ENCODE measurements around the gene KAT8. TPM values are rescaled to one million over a fixed set of nuclear protein-coding genes. Genes with fewer than 3 reads are reported as not detected.
A peak's percentile ranks its signal among the peaks of the same experiment; 100 is the strongest.

The KAT8 gene
- total and polyA plus RNA-seq, 2 of the 13 experiments (the other 11 are each of a cell fraction or from before 2014, with no cell fraction given), result 79.0 to 84.2 TPM

DNA sequence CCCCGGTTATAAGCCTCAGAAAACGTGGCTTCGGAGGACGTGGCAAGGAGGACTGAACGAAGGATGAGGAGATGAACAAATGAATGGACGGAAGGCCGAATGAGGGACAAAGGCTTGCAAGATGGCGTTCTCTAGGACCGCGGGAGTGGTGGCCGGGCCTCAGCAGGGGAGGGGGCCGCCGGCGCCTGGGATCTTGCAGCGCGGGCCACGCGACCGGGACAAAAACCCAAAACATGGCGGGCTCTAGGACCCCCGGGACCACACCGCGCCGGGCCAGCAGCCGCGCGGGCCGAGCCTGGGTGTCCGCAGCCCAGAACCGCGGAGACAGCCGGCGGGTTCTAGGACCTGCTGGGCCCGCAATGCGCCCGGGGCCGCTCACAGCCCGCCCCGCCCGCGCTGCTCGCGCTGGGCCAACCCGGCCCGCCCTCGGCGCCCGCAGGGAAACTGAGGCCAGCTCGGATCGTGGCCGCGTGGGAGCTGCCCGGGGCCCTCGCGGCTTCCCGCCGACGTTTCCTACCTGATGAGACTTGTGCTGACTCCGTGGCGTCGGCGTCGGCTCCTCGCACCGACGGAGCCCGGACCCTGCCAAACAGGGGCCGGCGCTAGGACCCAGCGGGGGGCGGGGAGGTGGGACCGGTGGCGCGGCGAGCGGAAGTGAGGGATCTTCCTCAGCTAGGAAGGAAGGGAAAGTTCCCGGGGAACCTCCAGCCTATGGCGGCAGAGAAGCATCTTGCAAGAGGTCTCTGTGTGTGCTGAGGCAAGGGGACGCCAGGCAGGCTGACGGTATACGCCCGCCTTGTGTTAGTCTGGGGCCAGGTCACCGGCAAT lies 44.1 kb upstream of the KAT8 start (continued):
- TF ChIP-seq, protein P1, sequence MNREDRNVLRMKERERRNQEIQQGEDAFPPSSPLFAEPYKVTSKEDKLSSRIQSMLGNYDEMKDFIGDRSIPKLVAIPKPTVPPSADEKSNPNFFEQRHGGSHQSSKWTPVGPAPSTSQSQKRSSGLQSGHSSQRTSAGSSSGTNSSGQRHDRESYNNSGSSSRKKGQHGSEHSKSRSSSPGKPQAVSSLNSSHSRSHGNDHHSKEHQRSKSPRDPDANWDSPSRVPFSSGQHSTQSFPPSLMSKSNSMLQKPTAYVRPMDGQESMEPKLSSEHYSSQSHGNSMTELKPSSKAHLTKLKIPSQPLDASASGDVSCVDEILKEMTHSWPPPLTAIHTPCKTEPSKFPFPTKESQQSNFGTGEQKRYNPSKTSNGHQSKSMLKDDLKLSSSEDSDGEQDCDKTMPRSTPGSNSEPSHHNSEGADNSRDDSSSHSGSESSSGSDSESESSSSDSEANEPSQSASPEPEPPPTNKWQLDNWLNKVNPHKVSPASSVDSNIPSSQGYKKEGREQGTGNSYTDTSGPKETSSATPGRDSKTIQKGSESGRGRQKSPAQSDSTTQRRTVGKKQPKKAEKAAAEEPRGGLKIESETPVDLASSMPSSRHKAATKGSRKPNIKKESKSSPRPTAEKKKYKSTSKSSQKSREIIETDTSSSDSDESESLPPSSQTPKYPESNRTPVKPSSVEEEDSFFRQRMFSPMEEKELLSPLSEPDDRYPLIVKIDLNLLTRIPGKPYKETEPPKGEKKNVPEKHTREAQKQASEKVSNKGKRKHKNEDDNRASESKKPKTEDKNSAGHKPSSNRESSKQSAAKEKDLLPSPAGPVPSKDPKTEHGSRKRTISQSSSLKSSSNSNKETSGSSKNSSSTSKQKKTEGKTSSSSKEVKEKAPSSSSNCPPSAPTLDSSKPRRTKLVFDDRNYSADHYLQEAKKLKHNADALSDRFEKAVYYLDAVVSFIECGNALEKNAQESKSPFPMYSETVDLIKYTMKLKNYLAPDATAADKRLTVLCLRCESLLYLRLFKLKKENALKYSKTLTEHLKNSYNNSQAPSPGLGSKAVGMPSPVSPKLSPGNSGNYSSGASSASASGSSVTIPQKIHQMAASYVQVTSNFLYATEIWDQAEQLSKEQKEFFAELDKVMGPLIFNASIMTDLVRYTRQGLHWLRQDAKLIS (CRISPR knock-in tag; IDR thresholded peaks at IDR 0.05), result no peak
- TF ChIP-seq, protein P2, sequence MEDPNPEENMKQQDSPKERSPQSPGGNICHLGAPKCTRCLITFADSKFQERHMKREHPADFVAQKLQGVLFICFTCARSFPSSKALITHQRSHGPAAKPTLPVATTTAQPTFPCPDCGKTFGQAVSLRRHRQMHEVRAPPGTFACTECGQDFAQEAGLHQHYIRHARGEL (CRISPR knock-in tag; IDR thresholded peaks at IDR 0.05), result 0 out of 2 replicates have a peak, but pooled peaks have one; percentile 71
- TF ChIP-seq ZNF12 (CRISPR knock-in tag; IDR thresholded peaks at IDR 0.05) (no peak; the same call in 1 of the 2 replicates), ZNF383 (CRISPR knock-in tag; IDR thresholded peaks at IDR 0.05; ENCODE audit: borderline replicate concordance) (no peak), ZNF335 (CRISPR knock-in tag; IDR thresholded peaks at IDR 0.05) (peak; percentile 53; the same call in 1 of the 2 replicates), SUZ12 (IDR thresholded peaks at IDR 0.05; ENCODE audit: low read depth, low read length) (no peak), ZNF788 (CRISPR knock-in tag; IDR thresholded peaks at IDR 0.05; ENCODE audit: borderline replicate concordance) (peak; percentile 88), MYC (CRISPR knock-in tag; IDR thresholded peaks at IDR 0.05; ENCODE audit: borderline replicate concordance) (peak; percentile 92), ATRX (CRISPR knock-in tag; IDR thresholded peaks at IDR 0.05; ENCODE audit: borderline replicate concordance) (no peak), TOE1 (CRISPR knock-in tag; IDR thresholded peaks at IDR 0.05) (no peak), SMAD3 (CRISPR knock-in tag; IDR thresholded peaks at IDR 0.05) (no peak), ETV6 (CRISPR knock-in tag; conservative IDR thresholded peaks at IDR 0.05) (no peak; the same call in none of the 2 replicates), RNF2 (conservative IDR thresholded peaks at IDR 0.05; ENCODE audit: low read depth) (0 out of 2 replicates have a peak, but pooled peaks have one; percentile 69), ZBTB1 (CRISPR knock-in tag; IDR thresholded peaks at IDR 0.05; ENCODE audit: borderline replicate concordance) (no peak), RAD51 (IDR thresholded peaks at IDR 0.05; ENCODE audit: borderline replicate concordance) (no peak)
- TF ChIP-seq, protein P3, sequence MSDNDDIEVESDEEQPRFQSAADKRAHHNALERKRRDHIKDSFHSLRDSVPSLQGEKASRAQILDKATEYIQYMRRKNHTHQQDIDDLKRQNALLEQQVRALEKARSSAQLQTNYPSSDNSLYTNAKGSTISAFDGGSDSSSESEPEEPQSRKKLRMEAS (IDR thresholded peaks at IDR 0.05), result peak; percentile 81
- TF ChIP-seq, protein P4, sequence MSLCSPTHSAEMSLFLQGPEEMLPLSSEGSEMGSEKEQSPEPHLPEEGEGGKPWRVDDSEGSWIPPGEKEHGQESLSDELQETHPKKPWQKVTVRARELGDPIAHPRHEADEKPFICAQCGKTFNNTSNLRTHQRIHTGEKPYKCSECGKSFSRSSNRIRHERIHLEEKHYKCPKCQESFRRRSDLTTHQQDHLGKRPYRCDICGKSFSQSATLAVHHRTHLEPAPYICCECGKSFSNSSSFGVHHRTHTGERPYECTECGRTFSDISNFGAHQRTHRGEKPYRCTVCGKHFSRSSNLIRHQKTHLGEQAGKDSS (CRISPR knock-in tag; IDR thresholded peaks at IDR 0.05; ENCODE audit: borderline replicate concordance, low read depth), result no peak; the same call in none of the 2 replicates
- TF ChIP-seq, protein P5, sequence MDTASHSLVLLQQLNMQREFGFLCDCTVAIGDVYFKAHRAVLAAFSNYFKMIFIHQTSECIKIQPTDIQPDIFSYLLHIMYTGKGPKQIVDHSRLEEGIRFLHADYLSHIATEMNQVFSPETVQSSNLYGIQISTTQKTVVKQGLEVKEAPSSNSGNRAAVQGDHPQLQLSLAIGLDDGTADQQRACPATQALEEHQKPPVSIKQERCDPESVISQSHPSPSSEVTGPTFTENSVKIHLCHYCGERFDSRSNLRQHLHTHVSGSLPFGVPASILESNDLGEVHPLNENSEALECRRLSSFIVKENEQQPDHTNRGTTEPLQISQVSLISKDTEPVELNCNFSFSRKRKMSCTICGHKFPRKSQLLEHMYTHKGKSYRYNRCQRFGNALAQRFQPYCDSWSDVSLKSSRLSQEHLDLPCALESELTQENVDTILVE (CRISPR knock-in tag; IDR thresholded peaks at IDR 0.05), result peak; percentile 35; the same call in 1 of the 2 replicates
- TF ChIP-seq, protein P6, sequence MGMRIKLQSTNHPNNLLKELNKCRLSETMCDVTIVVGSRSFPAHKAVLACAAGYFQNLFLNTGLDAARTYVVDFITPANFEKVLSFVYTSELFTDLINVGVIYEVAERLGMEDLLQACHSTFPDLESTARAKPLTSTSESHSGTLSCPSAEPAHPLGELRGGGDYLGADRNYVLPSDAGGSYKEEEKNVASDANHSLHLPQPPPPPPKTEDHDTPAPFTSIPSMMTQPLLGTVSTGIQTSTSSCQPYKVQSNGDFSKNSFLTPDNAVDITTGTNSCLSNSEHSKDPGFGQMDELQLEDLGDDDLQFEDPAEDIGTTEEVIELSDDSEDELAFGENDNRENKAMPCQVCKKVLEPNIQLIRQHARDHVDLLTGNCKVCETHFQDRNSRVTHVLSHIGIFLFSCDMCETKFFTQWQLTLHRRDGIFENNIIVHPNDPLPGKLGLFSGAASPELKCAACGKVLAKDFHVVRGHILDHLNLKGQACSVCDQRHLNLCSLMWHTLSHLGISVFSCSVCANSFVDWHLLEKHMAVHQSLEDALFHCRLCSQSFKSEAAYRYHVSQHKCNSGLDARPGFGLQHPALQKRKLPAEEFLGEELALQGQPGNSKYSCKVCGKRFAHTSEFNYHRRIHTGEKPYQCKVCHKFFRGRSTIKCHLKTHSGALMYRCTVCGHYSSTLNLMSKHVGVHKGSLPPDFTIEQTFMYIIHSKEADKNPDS (CRISPR knock-in tag; IDR thresholded peaks at IDR 0.05), result peak; percentile 56; the same call in 1 of the 2 replicates

Data from HepG2 (cell line).